Activated T-cell treated with anti-CD3 and anti-CD28 coated beads for 48 hours (primary cell): ENCODE data around the gene CTNNA3.

Experiments
- DNase-seq: peaks from one replicate; pipeline ENCODE4 v3.0.0-alpha.2; 2020; ENCODE audit warnings: low read depth

The CTNNA3 gene

GRCh38 chr10:66218289-66218688 lies 1477.7 kb downstream of the CTNNA3 start:
- no peak for DNase-seq

- no peak for DNase-seq
Observed at GRCh38 chr10:66215920-66216319, 1480.1 kb downstream of the CTNNA3 start.

- no peak for DNase-seq
Observed at GRCh38 chr10:66214721-66215404, 1481.1 kb downstream of the CTNNA3 start.

- DNase-seq, result no peak
Observed at GRCh38 chr10:66209025-66209424, 1487.0 kb downstream of the CTNNA3 start.

GRCh38 chr10:66204838-66205237 lies 1491.2 kb downstream of the CTNNA3 start:
- no peak for DNase-seq

GRCh38 chr10:66202101-66202500 lies 1493.9 kb downstream of the CTNNA3 start:
- no peak for DNase-seq

- no peak for DNase-seq
Observed at GRCh38 chr10:66192162-66192831, 1503.7 kb downstream of the CTNNA3 start.

GRCh38 chr10:66190413-66190812 lies 1505.6 kb downstream of the CTNNA3 start:
- DNase-seq, result no peak

- DNase-seq, result no peak
Observed at GRCh38 chr10:66189271-66189670, 1506.7 kb downstream of the CTNNA3 start.

- no peak for DNase-seq
Observed at GRCh38 chr10:66187053-66187733, 1508.8 kb downstream of the CTNNA3 start.

- no peak for DNase-seq
Observed at GRCh38 chr10:66183028-66183427, 1513.0 kb downstream of the CTNNA3 start.

- DNase-seq, result no peak
Observed at GRCh38 chr10:66180581-66181318, 1515.2 kb downstream of the CTNNA3 start.

GRCh38 chr10:66180021-66180420 lies 1516.0 kb downstream of the CTNNA3 start:
- DNase-seq, result no peak

GRCh38 chr10:66176772-66177171 lies 1519.2 kb downstream of the CTNNA3 start:
- DNase-seq, result no peak

- no peak for DNase-seq
Observed at GRCh38 chr10:66167816-66168215, 1528.2 kb downstream of the CTNNA3 start.

GRCh38 chr10:66162560-66163143 lies 1533.3 kb downstream of the CTNNA3 start:
- DNase-seq, result no peak

GRCh38 chr10:66151346-66151745 lies 1544.6 kb downstream of the CTNNA3 start:
- no peak for DNase-seq

- no peak for DNase-seq
Observed at GRCh38 chr10:66148312-66148711, 1547.7 kb downstream of the CTNNA3 start.

- no peak for DNase-seq
Observed at GRCh38 chr10:66144016-66144415, 1552.0 kb downstream of the CTNNA3 start.

- DNase-seq, result no peak
Observed at GRCh38 chr10:66102756-66103155, 1593.2 kb downstream of the CTNNA3 start.

GRCh38 chr10:66098595-66099480 lies 1597.2 kb downstream of the CTNNA3 start:
- DNase-seq, result no peak
